DOHH2 (cell line): ENCODE measurements around the gene GCSAM.
A peak's percentile ranks its signal among the peaks of the same experiment; 100 is the strongest.

ENCODE experiments used
- H3F3A ChIP-seq: fragments of 200-600 bp; sonication (generic), shearing (Covaris generic); 2 replicates; pipeline ENCODE4 v1.6.0; 2016; ENCODE audit warnings: antibody characterized with exemption, mild to moderate bottlenecking; ENCODE audit not compliant: control insufficient read depth, insufficient read depth
- H3K27ac ChIP-seq: fragments of 200-600 bp; sonication (generic); 2 replicates; pipeline ENCODE4 v1.5.1; 2014; ENCODE audit warnings: low read depth, mild to moderate bottlenecking, low read length, moderate library complexity
- H3K27me3 ChIP-seq: fragments of 200-600 bp; sonication (generic); 2 replicates; pipeline ENCODE4 v1.6.1; 2014; ENCODE audit warnings: mild to moderate bottlenecking, low read length, mixed read lengths; ENCODE audit not compliant: control insufficient read depth
- H3K36me3 ChIP-seq: fragments of 200-600 bp; sonication (generic); 2 replicates; pipeline ENCODE4 v1.6.1; 2014; ENCODE audit warnings: mild to moderate bottlenecking, low read length, moderate library complexity, mixed read lengths; ENCODE audit not compliant: control insufficient read depth
- H3K4me1 ChIP-seq: fragments of 200-600 bp; sonication (generic); 2 replicates; pipeline ENCODE4 v1.6.1; 2014; ENCODE audit warnings: mild to moderate bottlenecking, low read length, mixed read lengths; ENCODE audit not compliant: control insufficient read depth
- H3K4me2 ChIP-seq: fragments of 200-600 bp; sonication (generic); 2 replicates; pipeline ENCODE4 v1.6.0; 2014; ENCODE audit warnings: mild to moderate bottlenecking, low read length, moderate library complexity
- H3K4me3 ChIP-seq: fragments of 200-600 bp; sonication (generic); 2 replicates; pipeline ENCODE4 v1.5.1; 2014; ENCODE audit warnings: mild to moderate bottlenecking, low read length, mixed read lengths
- H3K79me2 ChIP-seq: fragments of 200-600 bp; sonication (generic); 2 replicates; pipeline ENCODE4 v1.6.1; 2014; ENCODE audit warnings: mild to moderate bottlenecking, low read length, mixed read lengths; ENCODE audit not compliant: control insufficient read depth
- H3K9me2 ChIP-seq: fragments of 200-600 bp; sonication (generic); replicated peaks from 2 replicates; pipeline ENCODE4 v1.6.1; 2014; ENCODE audit warnings: mild to moderate bottlenecking, low read length, mixed read lengths; ENCODE audit not compliant: control insufficient read depth
- H3K9me3 ChIP-seq: fragments of 200-600 bp; sonication (generic); 2 replicates; pipeline ENCODE4 v1.6.1; 2014; ENCODE audit warnings: antibody characterized with exemption, low read length, mixed read lengths; ENCODE audit not compliant: control insufficient read depth, insufficient read depth
- H4K20me1 ChIP-seq: fragments of 200-600 bp; sonication (generic); 2 replicates; pipeline ENCODE4 v1.6.0; 2014; ENCODE audit warnings: low read depth, mild to moderate bottlenecking, antibody characterized with exemption, low read length, moderate library complexity; ENCODE audit not compliant: control insufficient read depth, insufficient read depth
- EZH2phosphoT487 ChIP-seq: fragments of 200-600 bp; sonication (generic); IDR thresholded peaks from 2 replicates; pipeline ENCODE4 v1.6.1; 2017; ENCODE audit warnings: borderline replicate concordance, mild to moderate bottlenecking, antibody characterized with exemption, low read length, moderate library complexity, mixed read lengths
- TF ChIP-seq, protein P1 (sequence below): fragments of 200-600 bp; sonication (generic); IDR thresholded peaks from one replicate; pipeline ENCODE4 v1.5.1; 2014; ENCODE audit warnings: antibody characterized with exemption, mild to moderate bottlenecking, low read depth, low read length; ENCODE audit not compliant: poor library complexity, severe bottlenecking

The GCSAM gene

DNA sequence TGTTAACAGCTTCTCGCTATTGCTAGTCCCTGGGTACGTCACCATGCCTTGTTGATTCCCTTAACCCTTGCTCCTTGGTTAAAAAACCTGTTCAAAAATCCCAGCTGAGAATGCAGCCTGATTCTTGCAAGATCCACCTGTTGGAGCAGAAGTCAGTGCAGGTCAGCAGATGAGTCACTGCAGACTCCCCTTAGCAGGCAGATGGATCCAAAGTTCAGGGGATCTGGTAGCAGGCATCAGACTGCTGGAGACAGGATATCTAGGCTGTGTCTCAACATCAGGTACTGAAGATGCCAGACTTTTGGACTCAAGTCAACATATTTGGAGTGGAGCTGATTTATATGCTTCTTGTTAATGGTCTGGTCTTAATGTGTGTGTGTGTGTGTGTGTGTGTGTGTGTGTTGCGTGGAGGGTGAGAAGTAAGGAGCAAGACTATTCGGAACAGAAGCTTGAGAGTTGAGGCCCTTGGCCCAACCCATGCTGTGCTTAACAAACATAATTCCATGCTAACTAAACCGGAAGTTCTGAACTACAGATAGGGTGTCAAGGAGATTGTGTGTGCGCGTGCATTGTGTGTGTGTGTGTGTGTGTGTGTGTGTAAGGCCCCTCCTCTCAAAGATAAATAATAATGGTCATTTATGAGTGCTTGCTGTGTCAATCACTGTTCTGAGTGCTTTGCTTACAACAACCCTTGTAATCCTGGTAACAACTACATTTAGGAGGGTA is 47.9 kb downstream of the GCSAM start:
- Histone ChIP-seq H3F3A (peaks cover 9% of the 10 kb centered on the region; the same call in 1 of the 2 replicates), H4K20me1 (no peaks in the 10 kb centered on the region), H3K4me1 (peaks cover 41% of the 10 kb centered on the region), H3K36me3 (no peaks in the 10 kb centered on the region), H3K27me3 (no peaks in the 10 kb centered on the region), H3K4me3 (no peak overlapping the region), H3K4me2 (peak overlapping the region; percentile 92), H3K9me2 (no peaks in the 10 kb centered on the region), H3K27ac (no peak overlapping the region), H3K9me3 (no peaks in the 10 kb centered on the region), H3K79me2 (peaks cover 23% of the 10 kb centered on the region)
- TF ChIP-seq, protein P1, sequence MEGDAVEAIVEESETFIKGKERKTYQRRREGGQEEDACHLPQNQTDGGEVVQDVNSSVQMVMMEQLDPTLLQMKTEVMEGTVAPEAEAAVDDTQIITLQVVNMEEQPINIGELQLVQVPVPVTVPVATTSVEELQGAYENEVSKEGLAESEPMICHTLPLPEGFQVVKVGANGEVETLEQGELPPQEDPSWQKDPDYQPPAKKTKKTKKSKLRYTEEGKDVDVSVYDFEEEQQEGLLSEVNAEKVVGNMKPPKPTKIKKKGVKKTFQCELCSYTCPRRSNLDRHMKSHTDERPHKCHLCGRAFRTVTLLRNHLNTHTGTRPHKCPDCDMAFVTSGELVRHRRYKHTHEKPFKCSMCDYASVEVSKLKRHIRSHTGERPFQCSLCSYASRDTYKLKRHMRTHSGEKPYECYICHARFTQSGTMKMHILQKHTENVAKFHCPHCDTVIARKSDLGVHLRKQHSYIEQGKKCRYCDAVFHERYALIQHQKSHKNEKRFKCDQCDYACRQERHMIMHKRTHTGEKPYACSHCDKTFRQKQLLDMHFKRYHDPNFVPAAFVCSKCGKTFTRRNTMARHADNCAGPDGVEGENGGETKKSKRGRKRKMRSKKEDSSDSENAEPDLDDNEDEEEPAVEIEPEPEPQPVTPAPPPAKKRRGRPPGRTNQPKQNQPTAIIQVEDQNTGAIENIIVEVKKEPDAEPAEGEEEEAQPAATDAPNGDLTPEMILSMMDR = no peak
- no peak for TF ChIP-seq EZH2phosphoT487

DNA sequence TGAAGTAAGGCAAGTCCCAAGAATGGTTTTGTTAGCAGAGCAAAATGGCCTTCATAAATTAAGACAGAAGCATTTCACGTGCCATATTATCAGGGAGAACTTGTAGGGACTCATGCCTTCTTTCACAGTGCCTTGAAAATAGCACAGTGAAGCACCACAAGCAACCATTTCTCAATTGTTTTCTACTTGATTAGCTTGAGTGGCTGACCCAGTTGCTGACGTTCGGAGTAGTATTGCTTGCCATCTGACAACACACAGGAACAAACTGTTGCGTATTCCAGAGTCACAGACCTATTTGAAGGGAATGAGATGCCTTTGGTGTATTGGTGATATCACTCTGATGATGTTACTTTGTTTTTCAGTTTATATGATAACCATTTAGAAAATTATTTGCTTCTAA is 49.8 kb downstream of the GCSAM start:
- Histone ChIP-seq H3K4me3 (no peak overlapping the region), H3K79me2 (peaks cover 12% of the 10 kb centered on the region), H3K27ac (no peak overlapping the region), H3K9me3 (no peaks in the 10 kb centered on the region), H3K4me2 (no peak overlapping the region), H3K36me3 (no peaks in the 10 kb centered on the region), H3F3A (peaks cover 4% of the 10 kb centered on the region; the same call in 1 of the 2 replicates), H4K20me1 (no peaks in the 10 kb centered on the region), H3K27me3 (no peaks in the 10 kb centered on the region), H3K9me2 (no peaks in the 10 kb centered on the region), H3K4me1 (peaks cover 34% of the 10 kb centered on the region)
- no peak for TF ChIP-seq EZH2phosphoT487
- TF ChIP-seq, protein P1 = no peak

DNA sequence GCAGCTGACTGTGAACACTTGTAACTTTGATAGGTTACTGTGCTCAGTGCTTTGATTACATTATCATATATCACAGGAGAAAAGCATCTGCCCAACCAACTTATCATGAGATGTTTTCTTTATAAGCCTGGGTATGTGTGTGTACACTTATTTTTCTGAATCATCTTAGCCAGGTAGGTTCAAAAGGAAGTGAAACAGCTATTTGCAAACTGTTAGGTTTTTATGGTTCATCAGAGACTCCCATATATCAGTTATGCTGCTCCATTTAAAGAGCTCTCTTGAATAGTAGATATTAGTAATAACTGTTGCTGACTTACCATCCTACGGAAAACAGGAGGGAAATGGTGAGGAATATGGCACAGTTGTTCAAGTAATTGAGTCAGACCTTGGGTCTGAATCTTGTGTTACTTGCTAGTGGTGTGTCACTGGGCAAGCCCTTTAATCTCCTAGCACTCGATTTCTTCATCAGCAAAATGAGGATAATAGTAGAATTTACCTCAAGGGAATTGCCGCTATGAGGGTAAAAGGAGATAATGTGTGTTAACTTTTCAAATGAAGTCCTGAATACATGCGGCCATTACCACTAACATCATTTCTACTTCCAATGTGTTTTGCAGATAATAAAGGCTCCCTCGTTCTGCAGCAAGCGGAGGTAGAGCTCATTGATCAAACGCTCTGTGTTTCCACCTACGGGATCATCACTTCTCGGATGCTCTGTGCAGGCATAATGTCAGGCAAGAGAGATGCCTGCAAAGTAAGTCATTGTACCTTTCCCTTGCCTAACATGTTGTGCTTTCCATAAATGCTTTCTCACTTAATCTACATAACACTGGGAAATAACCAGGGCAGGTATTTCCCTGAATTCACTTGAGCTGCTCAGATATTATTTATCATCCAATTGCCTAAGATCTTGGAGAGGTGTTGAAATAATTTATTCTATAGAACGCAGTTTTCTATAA is 54.6 kb downstream of the GCSAM start:
- H3K4me2 ChIP-seq = no peak overlapping the region
- H3K79me2 ChIP-seq = no peaks in the 10 kb centered on the region
- H4K20me1 ChIP-seq = no peaks in the 10 kb centered on the region
- no peaks in the 10 kb centered on the region for H3F3A ChIP-seq
- no peaks in the 10 kb centered on the region for H3K36me3 ChIP-seq
- H3K27ac ChIP-seq = no peak overlapping the region
- H3K9me3 ChIP-seq = no peaks in the 10 kb centered on the region
- TF ChIP-seq, protein P1 = no peak
- TF ChIP-seq EZH2phosphoT487 = no peak
- H3K4me3 ChIP-seq = no peak overlapping the region
- H3K9me2 ChIP-seq = no peaks in the 10 kb centered on the region
- H3K27me3 ChIP-seq = no peaks in the 10 kb centered on the region
- H3K4me1 ChIP-seq = peaks cover 7% of the 10 kb centered on the region; the same call in 1 of the 2 replicates
